Testis (tissue), 3 donors: ENCODE results near the gene HK3. TPM values are rescaled to one million over a fixed set of nuclear protein-coding genes. Genes with fewer than 3 reads are reported as not detected.
A peak's percentile ranks its signal among the peaks of the same experiment; 100 is the strongest.

Source experiments
- DNase-seq: peaks from one replicate; pipeline ENCODE4 v3.0.0-alpha.2; 2019
- H3K27ac ChIP-seq, 2 donors: fragments of 200-600 bp; sonication (generic); one replicate each; pipeline ENCODE4 v1.5.1; 2019
- H3K27me3 ChIP-seq: fragments of 200-600 bp; sonication (generic); one replicate; pipeline ENCODE4 v1.5.1; 2019
- H3K36me3 ChIP-seq: fragments of 200-600 bp; sonication (generic); one replicate; pipeline ENCODE4 v1.5.1; 2017; ENCODE audit warnings: low read depth; ENCODE audit errors: missing control alignments
- H3K4me1 ChIP-seq: fragments of 200-600 bp; sonication (generic); one replicate; pipeline ENCODE4 v1.5.1; 2019
- H3K4me3 ChIP-seq, 2 donors: fragments of 200-600 bp; sonication (generic); one replicate each; pipeline ENCODE4 v1.5.1; 2017 to 2019
- H3K9me3 ChIP-seq: fragments of 200-600 bp; sonication (generic); one replicate; pipeline ENCODE4 v1.5.1; 2017
- POLR2A ChIP-seq: fragments of 450-650 bp; IDR thresholded peaks from one replicate; pipeline ENCODE4 v1.6.1; 2017; ENCODE audit warnings: antibody characterized with exemption, mild to moderate bottlenecking, moderate library complexity
- WGBS, 2 donors: methylation state at CpG; one replicate each; pipeline ENCODE4 v1.1.5; 2018; 5-methylcytosine and 5-hydroxymethylcytosine counted together
- intact Hi-C: fragments of 100-400 bp; cut with DNase I; formaldehyde crosslinking; loops from one replicate; pipeline ENCODE4 v1.15.1; 2023; ENCODE audit warnings: low total_unique reads
- polyA plus RNA-seq: library from polyadenylated mRNA; stranded (reverse); fragments of 350-450 nt; fragmentation: Illumina TruSeq; extraction: RNeasy Lipid Tissue Mini Kit (QIAGEN cat#74804); gene quantifications from one replicate; pipeline ENCODE4 v1.2.3, GENCODE V29; 2014; ENCODE audit warnings: low read depth, low replicate concordance; ENCODE audit not compliant: insufficient read depth
- total RNA-seq, 2 donors: library from RNA; depleted of rRNA; stranded (reverse); fragments of >200 nt; gene quantifications; one replicate each; pipeline ENCODE4 v1.2.3, GENCODE V29; 2016
- TF ChIP-seq, protein P1 (sequence below), 3 experiments: fragments of 450-650 bp in 2 of 3; fragments of 200-600 bp in 1 of 3; sonication (generic) in 1 of 3; IDR thresholded peaks; one replicate each; pipeline ENCODE4 v1.5.1; 2016 to 2019; ENCODE audit warnings: antibody characterized with exemption in 3 of 3, mild to moderate bottlenecking in 2 of 3, moderate library complexity in 1 of 3

Gene HK3
- total and polyA plus RNA-seq, 3 donors from 2014 or later, result 6.3 to 10.9 (median 6.4) TPM

- TF ChIP-seq POLR2A, result no peak
- TF ChIP-seq, protein P1, sequence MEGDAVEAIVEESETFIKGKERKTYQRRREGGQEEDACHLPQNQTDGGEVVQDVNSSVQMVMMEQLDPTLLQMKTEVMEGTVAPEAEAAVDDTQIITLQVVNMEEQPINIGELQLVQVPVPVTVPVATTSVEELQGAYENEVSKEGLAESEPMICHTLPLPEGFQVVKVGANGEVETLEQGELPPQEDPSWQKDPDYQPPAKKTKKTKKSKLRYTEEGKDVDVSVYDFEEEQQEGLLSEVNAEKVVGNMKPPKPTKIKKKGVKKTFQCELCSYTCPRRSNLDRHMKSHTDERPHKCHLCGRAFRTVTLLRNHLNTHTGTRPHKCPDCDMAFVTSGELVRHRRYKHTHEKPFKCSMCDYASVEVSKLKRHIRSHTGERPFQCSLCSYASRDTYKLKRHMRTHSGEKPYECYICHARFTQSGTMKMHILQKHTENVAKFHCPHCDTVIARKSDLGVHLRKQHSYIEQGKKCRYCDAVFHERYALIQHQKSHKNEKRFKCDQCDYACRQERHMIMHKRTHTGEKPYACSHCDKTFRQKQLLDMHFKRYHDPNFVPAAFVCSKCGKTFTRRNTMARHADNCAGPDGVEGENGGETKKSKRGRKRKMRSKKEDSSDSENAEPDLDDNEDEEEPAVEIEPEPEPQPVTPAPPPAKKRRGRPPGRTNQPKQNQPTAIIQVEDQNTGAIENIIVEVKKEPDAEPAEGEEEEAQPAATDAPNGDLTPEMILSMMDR (IDR thresholded peaks at IDR 0.05), result no peak
- Histone ChIP-seq H3K36me3 (no peaks in the 10 kb centered on the region), H3K27ac (no peak overlapping the region), H3K4me3 (no peak overlapping the region), H3K9me3 (no peaks in the 10 kb centered on the region), H3K4me1 (no peaks in the 10 kb centered on the region), H3K27me3 (no peaks in the 10 kb centered on the region)
- 90 to 93% methylated on average over 4 to 8 of the region's 8 CpGs for WGBS, 2 donors
- no peak for DNase-seq
- intact Hi-C loops, result no loop called here
These were observed 34.4 kb downstream of the HK3 start for GRCh38 chr5:176864755-176865154.

DNA sequence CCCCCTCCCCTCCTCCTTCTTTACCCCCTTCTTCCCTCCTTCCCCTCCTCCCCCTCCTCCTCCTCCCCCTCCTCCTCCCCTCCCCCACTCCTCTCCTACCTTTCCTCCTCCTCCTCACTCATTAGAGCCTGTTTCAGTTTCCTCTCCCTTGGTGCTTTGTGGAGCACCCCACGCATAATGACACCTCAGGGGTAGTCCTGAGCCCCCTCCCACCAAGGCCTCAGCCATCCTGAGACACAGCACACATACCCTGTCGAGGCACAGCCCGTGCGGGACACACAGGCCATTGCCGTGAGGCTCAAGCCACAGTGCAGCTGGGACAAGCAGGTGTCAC is 35.4 kb downstream of the HK3 start:
- H3K27me3 ChIP-seq, result no peaks in the 10 kb centered on the region
- no peaks in the 10 kb centered on the region for H3K4me1 ChIP-seq
- no peaks in the 10 kb centered on the region for H3K9me3 ChIP-seq
- no peak overlapping the region for H3K27ac ChIP-seq
- no peak for DNase-seq
- H3K4me3 ChIP-seq, result no peak overlapping the region
- 24 to 61% methylated on average over 4 to 5 of the region's 5 CpGs for WGBS, 2 donors
- no peaks in the 10 kb centered on the region for H3K36me3 ChIP-seq
- TF ChIP-seq, protein P1 (IDR thresholded peaks at IDR 0.05), result no peak
- no peak for TF ChIP-seq POLR2A
- intact Hi-C loops, result no loop called here

DNA sequence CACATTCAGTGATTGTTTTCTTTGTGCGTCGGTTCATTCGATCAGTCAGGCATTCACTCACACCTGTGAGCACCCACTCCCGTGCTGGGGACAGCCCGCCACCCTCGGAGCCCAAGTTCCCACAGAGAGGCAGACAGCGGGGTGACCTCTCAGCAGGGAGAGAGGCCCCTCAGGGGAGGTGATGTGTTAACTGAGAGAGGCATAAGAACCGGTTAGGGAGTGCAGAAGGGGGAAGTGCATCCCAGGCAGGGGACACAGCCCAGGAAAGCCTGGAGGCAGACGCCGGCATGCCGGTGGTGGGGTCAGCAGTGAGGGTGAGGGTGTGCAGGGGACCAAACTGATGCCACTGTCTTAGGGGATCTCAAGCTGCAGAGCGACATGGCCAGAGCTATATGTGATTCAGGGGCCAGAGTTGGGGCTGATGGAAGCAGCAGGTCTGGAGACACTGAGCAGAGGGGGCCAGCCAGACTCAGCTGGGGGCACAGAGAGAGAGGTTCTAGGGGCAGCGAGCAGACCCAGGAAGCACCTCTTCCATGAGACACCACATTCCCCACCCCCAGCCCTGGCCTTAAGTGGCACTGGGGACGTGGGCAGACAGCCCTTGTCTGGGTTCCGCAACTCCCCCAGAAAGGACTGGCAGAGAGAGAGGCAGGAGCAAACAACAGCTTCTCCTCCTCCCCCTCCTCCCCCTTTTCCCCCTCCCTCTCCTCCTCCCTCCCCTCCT is 35.9 kb downstream of the HK3 start:
- DNase-seq, result peak; percentile 57
- Histone ChIP-seq H3K4me3 (no peak overlapping the region), H3K27me3 (no peaks in the 10 kb centered on the region)

GRCh38 chr5:176862330-176862995 is 36.7 kb downstream of the HK3 start:
- no peak for DNase-seq
- 67 to 81% methylated on average over 10 to 27 of the region's 28 CpGs for WGBS, 2 donors
- Histone ChIP-seq H3K27me3 (no peaks in the 10 kb centered on the region), H3K36me3 (no peaks in the 10 kb centered on the region), H3K4me3 (no peak overlapping the region), H3K27ac (no peak overlapping the region), H3K9me3 (no peaks in the 10 kb centered on the region), H3K4me1 (no peaks in the 10 kb centered on the region)
- TF ChIP-seq, protein P1 (IDR thresholded peaks at IDR 0.05), result no peak
- no peak for TF ChIP-seq POLR2A
- intact Hi-C loops, result no loop called here

More for the DNA sequence above, 35.9 kb downstream of the HK3 start:
- H3K36me3 ChIP-seq, result no peaks in the 10 kb centered on the region
- 31 to 42% methylated on average over 15 of the region's 15 CpGs for WGBS, 2 donors
- TF ChIP-seq, protein P1 (IDR thresholded peaks at IDR 0.05), result no peak
- TF ChIP-seq POLR2A, result no peak
- no peak overlapping the region for H3K27ac ChIP-seq
- intact Hi-C loops, result no loop called here
- H3K4me1 ChIP-seq, result no peaks in the 10 kb centered on the region
- no peaks in the 10 kb centered on the region for H3K9me3 ChIP-seq
